Chondrocyte (in vitro differentiated cells): ENCODE data around the gene PARVB. TPM values are rescaled to one million over a fixed set of nuclear protein-coding genes. Genes with fewer than 3 reads are reported as not detected.

Experiments
- DNase-seq: peaks from one replicate; pipeline ENCODE4 v3.0.0; 2021; ENCODE audit warnings: mixed read lengths, low spot score
- H3K27ac Mint-ChIP-seq: one replicate; pipeline ENCODE4 v1.8.0; 2021; ENCODE audit warnings: mild to moderate bottlenecking, moderate library complexity, mixed read lengths; ENCODE audit not compliant: unreplicated experiment
- H3K27me3 Mint-ChIP-seq: 2 replicates; pipeline ENCODE4 v1.8.0; 2021; ENCODE audit warnings: low read depth, mixed read lengths
- H3K36me3 Mint-ChIP-seq: 2 replicates; pipeline ENCODE4 v1.8.0; 2021; ENCODE audit warnings: low read depth, mixed read lengths
- H3K4me1 Mint-ChIP-seq: 2 replicates; pipeline ENCODE4 v1.8.0; 2021; ENCODE audit warnings: low read depth, mild to moderate bottlenecking, mixed read lengths
- H3K4me3 Mint-ChIP-seq: one replicate; pipeline ENCODE4 v1.8.0; 2021; ENCODE audit warnings: mild to moderate bottlenecking, moderate library complexity, mixed read lengths; ENCODE audit not compliant: unreplicated experiment
- H3K9me3 Mint-ChIP-seq: 2 replicates; pipeline ENCODE4 v1.8.0; 2021; ENCODE audit warnings: low read depth, mixed read lengths
- CTCF ChIP-seq: fragments of 200-600 bp; sonication (generic); IDR thresholded peaks from 2 replicates; pipeline ENCODE4 v1.5.0; 2021; ENCODE audit warnings: antibody characterized with exemption, mild to moderate bottlenecking, moderate library complexity
- long read RNA-seq: library from polyadenylated mRNA; stranded (forward); transcript quantifications from one replicate; pipeline ENCODE4 v2.0.0, GENCODE V29; 2021
- total RNA-seq: library from RNA; stranded (reverse); gene quantifications from 3 replicates; pipeline ENCODE4 v1.2.1, GENCODE V29; 2021

The PARVB gene
- total RNA-seq, result 21.2 to 35.6 TPM (median 33.6 TPM) in 3 replicates
- long read RNA-seq, full-length matches to known transcripts, result 5 of 10 reads
- long read RNA-seq, partial matches to known transcripts, result 4 of 10 reads
- long read RNA-seq, other reads (novel, unspliced or antisense), result 1 of 10 reads

DNA sequence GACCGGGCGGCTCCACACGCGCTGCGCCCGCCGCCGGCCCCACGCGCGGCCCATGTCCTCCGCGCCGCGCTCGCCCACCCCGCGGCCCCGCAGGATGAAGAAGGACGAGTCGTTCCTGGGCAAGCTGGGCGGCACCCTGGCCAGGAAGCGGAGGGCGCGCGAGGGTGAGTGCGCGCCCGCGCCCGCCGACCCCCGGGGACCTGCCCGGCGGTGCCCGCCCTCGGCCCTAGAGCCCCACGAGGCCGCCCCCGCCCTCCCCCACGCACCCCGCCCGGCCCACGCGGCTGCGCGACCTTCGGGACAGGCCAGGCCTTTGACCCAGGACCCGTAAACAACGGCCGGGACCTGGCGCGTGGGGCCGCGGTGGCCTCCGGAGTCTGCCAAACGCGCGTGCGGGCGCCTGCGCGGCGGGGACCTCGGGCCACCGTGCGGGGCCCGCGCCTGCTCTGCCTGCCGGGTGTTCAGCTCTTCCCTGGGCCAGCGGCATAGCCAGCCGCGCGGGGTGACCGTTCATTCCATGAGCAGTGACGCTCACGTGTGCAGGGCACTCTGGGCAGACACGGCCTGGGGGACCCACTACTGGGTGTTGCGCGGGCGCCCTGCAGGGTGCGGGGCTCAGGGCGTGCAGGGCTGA lies at the start of gene PARVB:
Gene PARVB (plus strand): TSS at position 15 of the 634 bp plus-strand sequence. CDS start 38 bp downstream, at position 53.
- H3K36me3 Mint-ChIP-seq, result no peaks in the 10 kb centered on the region
- no peaks in the 10 kb centered on the region for H3K9me3 Mint-ChIP-seq
- H3K27me3 Mint-ChIP-seq, result no peaks in the 10 kb centered on the region
- no peak for TF ChIP-seq CTCF
- no peak for DNase-seq
- peak within 1 kb of the TSS; percentile 81 for H3K4me3 Mint-ChIP-seq
- H3K4me1 Mint-ChIP-seq, result peaks cover 38% of the 10 kb centered on the region
- peak within 1 kb of the TSS; percentile 88 for H3K27ac Mint-ChIP-seq

DNA sequence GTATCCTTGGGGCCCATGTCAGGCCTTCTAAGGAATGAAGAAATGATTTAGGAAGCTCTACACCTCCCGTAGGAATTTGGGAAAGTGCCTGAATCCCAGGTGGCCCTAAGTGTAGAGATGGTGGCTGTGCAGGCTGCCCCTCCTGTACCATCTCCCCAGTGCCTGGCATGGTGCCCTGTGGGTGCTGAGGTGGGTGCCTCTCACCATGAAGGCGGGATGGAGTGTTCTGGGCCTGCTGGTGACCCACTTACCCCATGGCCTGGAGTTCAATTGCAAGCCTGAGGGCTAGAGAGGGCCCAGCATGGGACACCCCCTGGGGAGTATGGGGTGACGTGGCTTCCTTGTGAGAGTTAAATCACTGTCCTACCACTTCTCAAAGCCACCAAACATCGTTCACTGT lies 49.1 kb upstream of the PARVB start:
- H3K36me3 Mint-ChIP-seq, result peaks cover 37% of the 10 kb centered on the region
- H3K9me3 Mint-ChIP-seq, result no peaks in the 10 kb centered on the region

DNA sequence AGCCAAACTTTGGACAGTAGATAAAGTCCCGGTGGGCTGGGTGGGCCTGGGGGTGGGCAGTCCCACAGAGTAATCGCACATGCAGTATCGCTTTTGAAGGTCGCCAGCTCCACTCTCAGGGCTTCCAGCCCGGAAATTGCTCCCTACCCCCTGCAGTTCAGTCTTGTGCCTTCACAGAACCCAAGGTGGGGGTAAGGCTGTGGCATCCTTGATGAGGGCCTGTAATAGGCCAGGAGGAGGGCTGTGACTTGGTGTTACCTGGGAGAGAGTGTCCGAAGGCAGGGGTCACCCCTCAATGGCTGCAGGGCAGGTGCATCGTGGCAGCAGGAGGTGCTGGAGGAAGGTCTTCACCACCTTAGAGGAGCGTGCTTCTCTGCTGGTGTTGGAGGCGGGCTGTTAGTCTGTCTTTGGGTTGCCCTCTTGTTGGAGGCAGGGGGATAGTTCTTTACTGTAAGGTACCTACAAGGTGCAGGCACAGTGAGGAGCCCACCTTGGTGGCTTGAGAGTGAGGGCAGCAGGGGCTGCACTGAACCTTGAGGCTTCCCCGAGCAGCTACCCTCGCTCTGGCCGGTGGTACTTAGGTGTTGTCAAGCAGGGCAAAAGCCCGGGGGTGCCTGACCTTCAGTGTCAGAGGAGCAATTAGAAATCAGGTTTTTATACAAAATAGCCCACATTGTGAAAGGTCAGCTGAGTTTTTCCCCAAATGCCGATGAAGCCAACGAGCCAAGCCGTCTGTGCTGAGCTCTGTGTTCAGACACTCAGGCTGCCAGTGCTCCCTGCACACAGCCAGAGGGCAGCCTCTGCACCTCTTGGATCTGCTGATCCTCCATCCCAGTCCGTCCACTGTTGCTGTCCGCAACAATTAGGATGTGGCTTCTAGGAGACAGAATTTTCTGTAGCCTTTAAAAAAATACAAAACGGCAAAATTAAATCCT lies 47.0 kb upstream of the PARVB start:
- DNase-seq, result no peak
- H3K36me3 Mint-ChIP-seq, result peaks cover 45% of the 10 kb centered on the region
- no peak overlapping the region for H3K4me3 Mint-ChIP-seq
- no peaks in the 10 kb centered on the region for H3K9me3 Mint-ChIP-seq
- TF ChIP-seq CTCF, result peak; percentile 16
- no peaks in the 10 kb centered on the region for H3K27me3 Mint-ChIP-seq
- H3K4me1 Mint-ChIP-seq, result no peaks in the 10 kb centered on the region
- no peak overlapping the region for H3K27ac Mint-ChIP-seq

More for the DNA sequence above, 49.1 kb upstream of the PARVB start:
- no peak for TF ChIP-seq CTCF
- H3K4me1 Mint-ChIP-seq, result no peaks in the 10 kb centered on the region
- H3K27me3 Mint-ChIP-seq, result no peaks in the 10 kb centered on the region
- no peak for DNase-seq
- H3K27ac Mint-ChIP-seq, result no peak overlapping the region
- H3K4me3 Mint-ChIP-seq, result no peak overlapping the region

- no peaks in the 10 kb centered on the region for H3K9me3 Mint-ChIP-seq
- H3K4me1 Mint-ChIP-seq, result no peaks in the 10 kb centered on the region
- no peak overlapping the region for H3K4me3 Mint-ChIP-seq
- TF ChIP-seq CTCF, result no peak
- H3K36me3 Mint-ChIP-seq, result peaks cover 43% of the 10 kb centered on the region
- H3K27ac Mint-ChIP-seq, result no peak overlapping the region
- DNase-seq, result no peak
- H3K27me3 Mint-ChIP-seq, result no peaks in the 10 kb centered on the region
Observed at GRCh38 chr22:43978558-43978957, 45.5 kb upstream of the PARVB start.

DNA sequence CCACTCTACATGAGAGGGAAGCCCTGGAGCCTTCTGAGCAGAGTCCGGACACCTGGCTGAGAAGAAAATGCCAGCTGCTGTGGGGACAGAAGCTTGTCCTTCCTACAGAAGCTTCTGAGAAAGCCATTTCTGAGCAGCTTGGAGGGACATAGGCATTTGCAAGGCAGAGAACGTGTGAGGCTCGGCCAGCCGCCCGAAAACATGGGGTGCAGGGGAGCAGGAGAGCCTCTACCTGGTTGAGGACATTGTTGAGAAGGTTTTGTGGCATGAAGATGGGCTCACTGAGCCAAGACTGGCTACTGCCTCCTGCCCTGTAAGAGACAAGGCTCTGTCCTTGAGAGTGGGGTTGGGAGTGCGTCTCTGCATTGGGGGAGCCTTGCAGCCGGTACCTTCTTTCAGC lies 43.5 kb upstream of the PARVB start:
- Mint-ChIP-seq H3K4me1 (no peaks in the 10 kb centered on the region), H3K36me3 (peaks cover 46% of the 10 kb centered on the region), H3K9me3 (no peaks in the 10 kb centered on the region), H3K27me3 (no peaks in the 10 kb centered on the region), H3K4me3 (no peak overlapping the region), H3K27ac (no peak overlapping the region)
- no peak for DNase-seq
- TF ChIP-seq CTCF, result no peak
